NCI-H1930 (cell line): Measurements from ENCODE around the gene HPCA.

Source experiments
- DNase-seq, 2 experiments: peaks; one replicate each; lab custom pipeline; 2025; lab: John Stamatoyannopoulos, UW

Gene HPCA

GRCh38 chr1:32934535-32934934 lies 48.2 kb downstream of the HPCA start:
- DNase-seq: no peak

- no peak for DNase-seq
Observed at GRCh38 chr1:32937061-32937460, 50.8 kb downstream of the HPCA start.

GRCh38 chr1:32939655-32940371 lies 53.5 kb downstream of the HPCA start:
- DNase-seq: no peak

- DNase-seq: no peak
Observed at GRCh38 chr1:32944180-32944579, 57.9 kb downstream of the HPCA start.
